SK-N-SH treated with all-trans-retinoic acid at 6 μM for 48 hours (cell line): Measurements from ENCODE around the gene ZNF610.

Source experiments
- ARNTL ChIP-seq: fragments of 450-650 bp; formaldehyde crosslinking; IDR thresholded peaks from 2 replicates; pipeline ENCODE4 v1.5.0; 2020; ENCODE audit warnings: low read depth, mild to moderate bottlenecking, moderate library complexity, borderline replicate concordance
- CREB5 ChIP-seq: fragments of 250-450 bp; sonication (Bioruptor Pico); IDR thresholded peaks from 2 replicates; pipeline ENCODE4 v1.5.1; 2020; ENCODE audit warnings: low read depth, mild to moderate bottlenecking, moderate library complexity
- CSDC2 ChIP-seq: fragments of 250-450 bp; sonication (Bioruptor Pico); IDR thresholded peaks from 2 replicates; pipeline ENCODE4 v1.5.0; 2020; ENCODE audit warnings: mild to moderate bottlenecking, moderate library complexity
- ESRRG ChIP-seq: fragments of 250-450 bp; sonication (Bioruptor Pico); IDR thresholded peaks from 2 replicates; pipeline ENCODE4 v1.6.1; 2021; ENCODE audit warnings: mild to moderate bottlenecking
- ISL1 ChIP-seq: fragments of 250-450 bp; sonication (Bioruptor Pico); IDR thresholded peaks from 2 replicates; pipeline ENCODE4 v2.1.2; 2022; ENCODE audit warnings: mild to moderate bottlenecking, moderate library complexity
- PATZ1 ChIP-seq: fragments of 250-450 bp; sonication (Bioruptor Pico); IDR thresholded peaks from 2 replicates; pipeline ENCODE4 v1.8.0; 2020; ENCODE audit warnings: mild to moderate bottlenecking, moderate library complexity, borderline replicate concordance
- PPARA ChIP-seq: fragments of 250-450 bp; sonication (Bioruptor Pico); IDR thresholded peaks from 2 replicates; pipeline ENCODE4 v1.5.0; 2020; ENCODE audit warnings: mild to moderate bottlenecking, borderline replicate concordance
- RARB ChIP-seq: fragments of 250-450 bp; sonication (Bioruptor Pico); IDR thresholded peaks from 2 replicates; pipeline ENCODE4 v1.8.0; 2021; ENCODE audit warnings: mild to moderate bottlenecking, moderate library complexity
- SNAI2 ChIP-seq: fragments of 250-450 bp; sonication (Bioruptor Pico); IDR thresholded peaks from 2 replicates; pipeline ENCODE4 v1.5.0; 2020; ENCODE audit warnings: mild to moderate bottlenecking, moderate library complexity
- TCF4 ChIP-seq: fragments of 250-450 bp; sonication (Bioruptor Pico); IDR thresholded peaks from 2 replicates; pipeline ENCODE4 v1.8.0; 2021; ENCODE audit warnings: mild to moderate bottlenecking, moderate library complexity, borderline replicate concordance
- ZFP3 ChIP-seq: fragments of 250-450 bp; sonication (Bioruptor Pico); IDR thresholded peaks from 2 replicates; pipeline ENCODE4 v1.5.0; 2020; ENCODE audit warnings: mild to moderate bottlenecking, moderate library complexity
- ZFP30 ChIP-seq: fragments of 450-650 bp; formaldehyde crosslinking; IDR thresholded peaks from 2 replicates; pipeline ENCODE4 v1.5.0; 2022; ENCODE audit warnings: mild to moderate bottlenecking, moderate library complexity
- ZNF70 ChIP-seq: fragments of 450-650 bp; formaldehyde crosslinking; IDR thresholded peaks from 2 replicates; pipeline ENCODE4 v1.5.0; 2020; ENCODE audit warnings: mild to moderate bottlenecking, moderate library complexity
- TF ChIP-seq, protein P1 (sequence below): fragments of 250-450 bp; sonication (Bioruptor Pico); IDR thresholded peaks from 2 replicates; pipeline ENCODE4 v1.5.0; 2020; ENCODE audit warnings: mild to moderate bottlenecking, moderate library complexity

GRCh38 chr19:52345162-52345561, 9.1 kb downstream of the ZNF610 start:
- TF ChIP-seq TCF4 (CRISPR knock-in tag) (no peak), ISL1 (CRISPR knock-in tag) (no peak), RARB (CRISPR knock-in tag) (no peak), PATZ1 (CRISPR knock-in tag) (no peak), SNAI2 (CRISPR knock-in tag) (no peak), CSDC2 (CRISPR knock-in tag) (no peak), ZFP30 (CRISPR knock-in tag) (no peak), ESRRG (CRISPR knock-in tag) (no peak), CREB5 (CRISPR knock-in tag) (no peak), PPARA (CRISPR knock-in tag) (no peak), ZNF70 (CRISPR knock-in tag) (no peak), ARNTL (CRISPR knock-in tag) (no peak), ZFP3 (CRISPR knock-in tag) (no peak)
- TF ChIP-seq, protein P1, sequence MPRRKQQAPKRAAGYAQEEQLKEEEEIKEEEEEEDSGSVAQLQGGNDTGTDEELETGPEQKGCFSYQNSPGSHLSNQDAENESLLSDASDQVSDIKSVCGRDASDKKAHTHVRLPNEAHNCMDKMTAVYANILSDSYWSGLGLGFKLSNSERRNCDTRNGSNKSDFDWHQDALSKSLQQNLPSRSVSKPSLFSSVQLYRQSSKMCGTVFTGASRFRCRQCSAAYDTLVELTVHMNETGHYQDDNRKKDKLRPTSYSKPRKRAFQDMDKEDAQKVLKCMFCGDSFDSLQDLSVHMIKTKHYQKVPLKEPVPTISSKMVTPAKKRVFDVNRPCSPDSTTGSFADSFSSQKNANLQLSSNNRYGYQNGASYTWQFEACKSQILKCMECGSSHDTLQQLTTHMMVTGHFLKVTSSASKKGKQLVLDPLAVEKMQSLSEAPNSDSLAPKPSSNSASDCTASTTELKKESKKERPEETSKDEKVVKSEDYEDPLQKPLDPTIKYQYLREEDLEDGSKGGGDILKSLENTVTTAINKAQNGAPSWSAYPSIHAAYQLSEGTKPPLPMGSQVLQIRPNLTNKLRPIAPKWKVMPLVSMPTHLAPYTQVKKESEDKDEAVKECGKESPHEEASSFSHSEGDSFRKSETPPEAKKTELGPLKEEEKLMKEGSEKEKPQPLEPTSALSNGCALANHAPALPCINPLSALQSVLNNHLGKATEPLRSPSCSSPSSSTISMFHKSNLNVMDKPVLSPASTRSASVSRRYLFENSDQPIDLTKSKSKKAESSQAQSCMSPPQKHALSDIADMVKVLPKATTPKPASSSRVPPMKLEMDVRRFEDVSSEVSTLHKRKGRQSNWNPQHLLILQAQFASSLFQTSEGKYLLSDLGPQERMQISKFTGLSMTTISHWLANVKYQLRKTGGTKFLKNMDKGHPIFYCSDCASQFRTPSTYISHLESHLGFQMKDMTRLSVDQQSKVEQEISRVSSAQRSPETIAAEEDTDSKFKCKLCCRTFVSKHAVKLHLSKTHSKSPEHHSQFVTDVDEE (CRISPR knock-in tag) = no peak
